ENCODE measurements around the gene THSD7B. TPM values are rescaled to one million over a fixed set of nuclear protein-coding genes. Genes with fewer than 3 reads are reported as not detected.

Gene THSD7B
- total and polyA plus RNA-seq, 2 experiments from 2014 or later: 0.86 to 3.8 TPM

DNA sequence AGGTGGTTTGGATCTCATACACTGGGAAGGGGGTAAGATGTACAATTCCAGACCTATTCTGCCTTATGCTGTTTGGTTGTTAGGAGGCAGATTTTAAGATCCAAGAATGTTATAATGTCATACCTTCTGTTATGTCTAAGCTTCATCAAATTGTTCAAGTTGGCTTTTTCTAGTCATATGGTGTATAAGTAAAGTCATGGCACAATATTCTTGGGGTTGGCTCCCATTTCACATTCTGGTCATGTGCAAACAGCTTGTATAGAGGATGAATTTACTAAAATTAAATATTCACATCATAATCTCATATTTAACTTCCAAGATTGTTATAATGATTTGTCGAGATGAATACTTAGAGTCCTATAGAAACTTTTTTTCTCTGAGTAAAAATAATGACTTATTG lies 774.0 kb downstream of the THSD7B start (continued):
- TF ChIP-seq, protein P1, sequence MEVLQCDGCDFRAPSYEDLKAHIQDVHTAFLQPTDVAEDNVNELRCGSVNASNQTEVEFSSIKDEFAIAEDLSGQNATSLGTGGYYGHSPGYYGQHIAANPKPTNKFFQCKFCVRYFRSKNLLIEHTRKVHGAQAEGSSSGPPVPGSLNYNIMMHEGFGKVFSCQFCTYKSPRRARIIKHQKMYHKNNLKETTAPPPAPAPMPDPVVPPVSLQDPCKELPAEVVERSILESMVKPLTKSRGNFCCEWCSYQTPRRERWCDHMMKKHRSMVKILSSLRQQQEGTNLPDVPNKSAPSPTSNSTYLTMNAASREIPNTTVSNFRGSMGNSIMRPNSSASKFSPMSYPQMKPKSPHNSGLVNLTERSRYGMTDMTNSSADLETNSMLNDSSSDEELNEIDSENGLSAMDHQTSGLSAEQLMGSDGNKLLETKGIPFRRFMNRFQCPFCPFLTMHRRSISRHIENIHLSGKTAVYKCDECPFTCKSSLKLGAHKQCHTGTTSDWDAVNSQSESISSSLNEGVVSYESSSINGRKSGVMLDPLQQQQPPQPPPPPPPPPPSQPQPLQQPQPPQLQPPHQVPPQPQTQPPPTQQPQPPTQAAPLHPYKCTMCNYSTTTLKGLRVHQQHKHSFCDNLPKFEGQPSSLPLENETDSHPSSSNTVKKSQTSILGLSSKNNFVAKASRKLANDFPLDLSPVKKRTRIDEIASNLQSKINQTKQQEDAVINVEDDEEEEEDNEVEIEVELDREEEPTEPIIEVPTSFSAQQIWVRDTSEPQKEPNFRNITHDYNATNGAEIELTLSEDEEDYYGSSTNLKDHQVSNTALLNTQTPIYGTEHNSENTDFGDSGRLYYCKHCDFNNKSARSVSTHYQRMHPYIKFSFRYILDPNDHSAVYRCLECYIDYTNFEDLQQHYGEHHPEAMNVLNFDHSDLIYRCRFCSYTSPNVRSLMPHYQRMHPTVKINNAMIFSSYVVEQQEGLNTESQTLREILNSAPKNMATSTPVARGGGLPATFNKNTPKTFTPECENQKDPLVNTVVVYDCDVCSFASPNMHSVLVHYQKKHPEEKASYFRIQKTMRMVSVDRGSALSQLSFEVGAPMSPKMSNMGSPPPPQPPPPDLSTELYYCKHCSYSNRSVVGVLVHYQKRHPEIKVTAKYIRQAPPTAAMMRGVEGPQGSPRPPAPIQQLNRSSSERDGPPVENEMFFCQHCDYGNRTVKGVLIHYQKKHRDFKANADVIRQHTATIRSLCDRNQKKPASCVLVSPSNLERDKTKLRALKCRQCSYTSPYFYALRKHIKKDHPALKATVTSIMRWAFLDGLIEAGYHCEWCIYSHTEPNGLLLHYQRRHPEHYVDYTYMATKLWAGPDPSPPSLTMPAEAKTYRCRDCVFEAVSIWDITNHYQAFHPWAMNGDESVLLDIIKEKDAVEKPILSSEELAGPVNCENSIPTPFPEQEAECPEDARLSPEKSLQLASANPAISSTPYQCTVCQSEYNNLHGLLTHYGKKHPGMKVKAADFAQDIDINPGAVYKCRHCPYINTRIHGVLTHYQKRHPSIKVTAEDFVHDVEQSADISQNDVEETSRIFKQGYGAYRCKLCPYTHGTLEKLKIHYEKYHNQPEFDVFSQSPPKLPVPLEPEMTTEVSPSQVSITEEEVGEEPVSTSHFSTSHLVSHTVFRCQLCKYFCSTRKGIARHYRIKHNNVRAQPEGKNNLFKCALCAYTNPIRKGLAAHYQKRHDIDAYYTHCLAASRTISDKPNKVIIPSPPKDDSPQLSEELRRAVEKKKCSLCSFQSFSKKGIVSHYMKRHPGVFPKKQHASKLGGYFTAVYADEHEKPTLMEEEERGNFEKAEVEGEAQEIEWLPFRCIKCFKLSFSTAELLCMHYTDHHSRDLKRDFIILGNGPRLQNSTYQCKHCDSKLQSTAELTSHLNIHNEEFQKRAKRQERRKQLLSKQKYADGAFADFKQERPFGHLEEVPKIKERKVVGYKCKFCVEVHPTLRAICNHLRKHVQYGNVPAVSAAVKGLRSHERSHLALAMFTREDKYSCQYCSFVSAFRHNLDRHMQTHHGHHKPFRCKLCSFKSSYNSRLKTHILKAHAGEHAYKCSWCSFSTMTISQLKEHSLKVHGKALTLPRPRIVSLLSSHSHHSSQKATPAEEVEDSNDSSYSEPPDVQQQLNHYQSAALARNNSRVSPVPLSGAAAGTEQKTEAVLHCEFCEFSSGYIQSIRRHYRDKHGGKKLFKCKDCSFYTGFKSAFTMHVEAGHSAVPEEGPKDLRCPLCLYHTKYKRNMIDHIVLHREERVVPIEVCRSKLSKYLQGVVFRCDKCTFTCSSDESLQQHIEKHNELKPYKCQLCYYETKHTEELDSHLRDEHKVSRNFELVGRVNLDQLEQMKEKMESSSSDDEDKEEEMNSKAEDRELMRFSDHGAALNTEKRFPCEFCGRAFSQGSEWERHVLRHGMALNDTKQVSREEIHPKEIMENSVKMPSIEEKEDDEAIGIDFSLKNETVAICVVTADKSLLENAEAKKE (CRISPR knock-in tag; IDR thresholded peaks at IDR 0.05): no peak

DNA sequence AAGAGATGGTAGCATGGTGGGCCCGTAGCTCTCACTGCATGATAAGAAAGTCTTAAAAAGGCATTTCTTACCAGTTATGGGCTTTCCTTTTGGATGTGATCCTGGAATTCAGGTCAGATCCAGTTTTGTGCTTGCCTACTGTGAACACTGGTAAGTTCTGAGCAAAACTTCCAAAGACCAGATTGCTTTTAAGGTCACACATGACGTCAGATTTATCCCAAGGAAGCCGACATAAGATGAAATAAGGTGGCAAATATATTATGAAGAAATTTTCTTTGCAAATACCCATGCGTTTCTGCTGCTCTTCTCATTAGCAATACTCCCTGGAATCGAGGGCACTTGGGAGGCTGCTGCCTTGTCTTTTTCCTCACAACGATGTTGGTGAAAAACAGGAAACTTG lies 782.5 kb downstream of the THSD7B start:
- DNase-seq (ENCODE audit: low spot score): no peak
- Mint-ChIP-seq H3K4me1 (no peaks in the 10 kb centered on the region), H3K27me3 (ENCODE audit: insufficient read depth, low read depth, poor library complexity) (peaks cover 2% of the 10 kb centered on the region), H3K9me3 (no peaks in the 10 kb centered on the region), H3K4me3 (no peak overlapping the region), H3K27ac (no peak overlapping the region), H3K36me3 (ENCODE audit: low read depth) (no peaks in the 10 kb centered on the region)
- Histone ChIP-seq H3K9me2 (ENCODE audit: insufficient read depth) (0 out of 2 replicates have a peak, but pooled peaks cover 4% of the 10 kb centered on the region), H3K79me2 (replicated peaks; ENCODE audit: insufficient read depth) (no peaks in the 10 kb centered on the region), H2AFZ (no peak overlapping the region), H3K36me3 (ENCODE audit: insufficient read depth) (no peaks in the 10 kb centered on the region), H3F3A (replicated peaks; ENCODE audit: low read depth) (no peaks in the 10 kb centered on the region), H4K20me1 (replicated peaks; ENCODE audit: insufficient read depth) (no peaks in the 10 kb centered on the region), H3K4me2 (no peak overlapping the region), H3K4me1 (ENCODE audit: insufficient read depth) (no peaks in the 10 kb centered on the region), H3K4me3 (no peak overlapping the region), H3K27ac (ENCODE audit: low read depth) (no peak overlapping the region), H3K27me3 (ENCODE audit: insufficient read depth) (no peaks in the 10 kb centered on the region)
- no peak for ATAC-seq
- TF ChIP-seq EZH2 (IDR thresholded peaks at IDR 0.05; ENCODE audit: low read depth, unreplicated experiment): no peak
- no peak for TF ChIP-seq POLR2AphosphoS5 (IDR thresholded peaks at IDR 0.05; ENCODE audit: low read depth)
- no peak for TF ChIP-seq STAT1 (IDR thresholded peaks at IDR 0.05; ENCODE audit: unreplicated experiment)
- TF ChIP-seq, protein P1 (CRISPR knock-in tag; IDR thresholded peaks at IDR 0.05): no peak
- no peak for TF ChIP-seq ZNF331 (CRISPR knock-in tag; IDR thresholded peaks at IDR 0.05; ENCODE audit: low read depth)
- TF ChIP-seq, protein P2, sequence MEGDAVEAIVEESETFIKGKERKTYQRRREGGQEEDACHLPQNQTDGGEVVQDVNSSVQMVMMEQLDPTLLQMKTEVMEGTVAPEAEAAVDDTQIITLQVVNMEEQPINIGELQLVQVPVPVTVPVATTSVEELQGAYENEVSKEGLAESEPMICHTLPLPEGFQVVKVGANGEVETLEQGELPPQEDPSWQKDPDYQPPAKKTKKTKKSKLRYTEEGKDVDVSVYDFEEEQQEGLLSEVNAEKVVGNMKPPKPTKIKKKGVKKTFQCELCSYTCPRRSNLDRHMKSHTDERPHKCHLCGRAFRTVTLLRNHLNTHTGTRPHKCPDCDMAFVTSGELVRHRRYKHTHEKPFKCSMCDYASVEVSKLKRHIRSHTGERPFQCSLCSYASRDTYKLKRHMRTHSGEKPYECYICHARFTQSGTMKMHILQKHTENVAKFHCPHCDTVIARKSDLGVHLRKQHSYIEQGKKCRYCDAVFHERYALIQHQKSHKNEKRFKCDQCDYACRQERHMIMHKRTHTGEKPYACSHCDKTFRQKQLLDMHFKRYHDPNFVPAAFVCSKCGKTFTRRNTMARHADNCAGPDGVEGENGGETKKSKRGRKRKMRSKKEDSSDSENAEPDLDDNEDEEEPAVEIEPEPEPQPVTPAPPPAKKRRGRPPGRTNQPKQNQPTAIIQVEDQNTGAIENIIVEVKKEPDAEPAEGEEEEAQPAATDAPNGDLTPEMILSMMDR (conservative IDR thresholded peaks at IDR 0.05; ENCODE audit: low read depth in 2 of 2): no peak
- no peak for TF ChIP-seq EZH2phosphoT487 (IDR thresholded peaks at IDR 0.05; ENCODE audit: unreplicated experiment)
- TF ChIP-seq NANOG (IDR thresholded peaks at IDR 0.05; ENCODE audit: borderline replicate concordance): no peak
